Measurements from ENCODE around the gene FBL.

The FBL gene

DNA sequence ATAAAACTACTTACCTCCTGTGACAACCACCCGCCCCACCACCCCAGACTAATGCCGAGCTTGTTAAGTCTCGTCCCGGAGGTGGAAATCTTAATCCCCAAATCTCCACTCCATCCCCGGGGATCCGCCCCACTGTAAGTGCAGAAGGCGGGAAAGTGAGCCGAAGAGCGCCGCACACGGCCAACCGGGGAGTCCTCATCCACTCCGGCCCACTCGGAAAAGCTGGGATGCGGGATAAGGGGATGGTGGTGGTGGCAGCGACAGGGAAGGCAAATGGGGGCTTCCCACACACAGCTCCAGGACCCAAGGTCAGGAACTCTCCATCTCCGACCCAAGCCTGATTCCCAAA lies 621 bp downstream of the FBL start:
- Histone ChIP-seq H3K4me3 (ENCODE audit: low read depth, low read length) (peak overlapping the region; percentile 86), H3K27ac (peak overlapping the region; percentile 91), H3K36me3 (peaks cover 30% of the 10 kb centered on the region), H3K9me3 (ENCODE audit: severe bottlenecking) (no peaks in the 10 kb centered on the region), H3K27me3 (ENCODE audit: insufficient read depth, low read depth, severe bottlenecking) (no peaks in the 10 kb centered on the region)
- peak; percentile 88 for DNase-seq
- TF ChIP-seq, protein P1, sequence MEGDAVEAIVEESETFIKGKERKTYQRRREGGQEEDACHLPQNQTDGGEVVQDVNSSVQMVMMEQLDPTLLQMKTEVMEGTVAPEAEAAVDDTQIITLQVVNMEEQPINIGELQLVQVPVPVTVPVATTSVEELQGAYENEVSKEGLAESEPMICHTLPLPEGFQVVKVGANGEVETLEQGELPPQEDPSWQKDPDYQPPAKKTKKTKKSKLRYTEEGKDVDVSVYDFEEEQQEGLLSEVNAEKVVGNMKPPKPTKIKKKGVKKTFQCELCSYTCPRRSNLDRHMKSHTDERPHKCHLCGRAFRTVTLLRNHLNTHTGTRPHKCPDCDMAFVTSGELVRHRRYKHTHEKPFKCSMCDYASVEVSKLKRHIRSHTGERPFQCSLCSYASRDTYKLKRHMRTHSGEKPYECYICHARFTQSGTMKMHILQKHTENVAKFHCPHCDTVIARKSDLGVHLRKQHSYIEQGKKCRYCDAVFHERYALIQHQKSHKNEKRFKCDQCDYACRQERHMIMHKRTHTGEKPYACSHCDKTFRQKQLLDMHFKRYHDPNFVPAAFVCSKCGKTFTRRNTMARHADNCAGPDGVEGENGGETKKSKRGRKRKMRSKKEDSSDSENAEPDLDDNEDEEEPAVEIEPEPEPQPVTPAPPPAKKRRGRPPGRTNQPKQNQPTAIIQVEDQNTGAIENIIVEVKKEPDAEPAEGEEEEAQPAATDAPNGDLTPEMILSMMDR (IDR thresholded peaks at IDR 0.05; ENCODE audit: low read depth, low read length) = peak; percentile 18; the same call in 1 of the 2 replicates

DNA sequence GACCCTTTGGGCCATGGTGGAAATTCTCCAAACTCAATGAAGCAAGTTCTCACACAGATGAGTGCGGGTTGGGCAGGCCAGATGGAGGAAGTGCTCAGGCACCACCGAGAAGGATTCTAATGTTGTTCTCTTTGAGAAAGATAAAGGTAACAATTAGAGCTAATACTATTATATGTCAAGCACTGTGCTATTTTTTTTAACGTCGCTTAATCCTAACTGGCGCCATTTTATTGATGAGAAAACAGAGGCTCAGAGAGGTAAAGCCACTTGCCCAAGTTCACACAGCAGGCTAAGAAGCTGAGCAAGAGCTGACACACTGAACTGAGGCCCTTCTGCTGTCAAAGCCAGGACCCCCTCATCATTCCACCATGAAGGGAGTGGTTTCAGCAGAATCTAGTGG lies 1.0 kb downstream of the FBL start:
- Histone ChIP-seq H3K36me3 (peaks cover 34% of the 10 kb centered on the region), H3K9me3 (ENCODE audit: severe bottlenecking) (no peaks in the 10 kb centered on the region), H3K27ac (peak overlapping the region; percentile 91), H3K4me3 (ENCODE audit: low read depth, low read length) (peak overlapping the region; percentile 86), H3K27me3 (ENCODE audit: insufficient read depth, low read depth, severe bottlenecking) (no peaks in the 10 kb centered on the region)
- DNase-seq = no peak
- TF ChIP-seq, protein P1 (IDR thresholded peaks at IDR 0.05; ENCODE audit: low read depth, low read length) = no peak

DNA sequence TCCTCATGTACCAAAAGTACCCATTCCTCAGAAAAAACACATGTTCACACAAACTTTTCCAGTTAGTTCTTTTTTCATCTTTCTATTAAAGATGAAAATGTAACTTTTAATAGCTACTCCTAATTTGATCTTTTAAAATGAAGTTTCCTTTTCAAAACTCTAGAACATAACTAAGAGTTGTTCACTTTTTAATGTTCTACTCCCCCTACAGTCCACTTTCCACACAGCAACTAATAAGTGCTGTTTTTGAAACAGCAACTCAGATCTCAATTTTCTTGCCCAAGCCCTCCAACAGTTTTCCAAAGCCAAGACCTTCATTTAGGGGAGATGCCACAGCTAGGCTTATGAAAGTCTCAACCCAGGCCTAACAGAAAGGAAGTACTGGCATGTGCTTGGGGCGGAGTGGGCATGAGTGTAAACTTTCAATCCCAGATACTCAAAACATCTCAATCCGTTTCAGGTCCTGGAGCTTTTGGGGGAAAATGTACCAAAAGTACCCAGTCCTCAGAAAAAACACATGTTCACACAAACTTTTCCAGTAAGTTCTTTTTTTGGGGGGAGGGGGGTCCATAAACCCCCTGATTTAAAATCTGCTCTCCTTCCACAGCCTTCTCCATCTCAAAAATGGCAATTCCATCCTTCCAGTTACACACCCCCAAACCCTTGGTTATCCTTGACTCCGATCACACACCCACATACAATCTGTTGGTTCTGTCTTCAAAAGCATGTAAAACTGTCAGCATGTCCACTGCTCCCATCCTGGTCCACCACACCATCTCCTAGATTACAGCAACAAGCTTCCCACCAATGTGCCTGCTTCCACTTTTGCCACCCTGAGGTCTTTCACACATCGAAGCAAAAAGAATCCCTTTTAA lies 2.0 kb downstream of the FBL start:
- Histone ChIP-seq H3K27me3 (ENCODE audit: insufficient read depth, low read depth, severe bottlenecking) (no peaks in the 10 kb centered on the region), H3K4me3 (ENCODE audit: low read depth, low read length) (peak overlapping the region; percentile 86), H3K9me3 (ENCODE audit: severe bottlenecking) (no peaks in the 10 kb centered on the region), H3K27ac (peak overlapping the region; percentile 91), H3K36me3 (peaks cover 44% of the 10 kb centered on the region)
- no peak for DNase-seq
- TF ChIP-seq, protein P1 (IDR thresholded peaks at IDR 0.05; ENCODE audit: low read depth, low read length) = 0 out of 2 replicates have a peak, but pooled peaks have one; percentile 18

DNA sequence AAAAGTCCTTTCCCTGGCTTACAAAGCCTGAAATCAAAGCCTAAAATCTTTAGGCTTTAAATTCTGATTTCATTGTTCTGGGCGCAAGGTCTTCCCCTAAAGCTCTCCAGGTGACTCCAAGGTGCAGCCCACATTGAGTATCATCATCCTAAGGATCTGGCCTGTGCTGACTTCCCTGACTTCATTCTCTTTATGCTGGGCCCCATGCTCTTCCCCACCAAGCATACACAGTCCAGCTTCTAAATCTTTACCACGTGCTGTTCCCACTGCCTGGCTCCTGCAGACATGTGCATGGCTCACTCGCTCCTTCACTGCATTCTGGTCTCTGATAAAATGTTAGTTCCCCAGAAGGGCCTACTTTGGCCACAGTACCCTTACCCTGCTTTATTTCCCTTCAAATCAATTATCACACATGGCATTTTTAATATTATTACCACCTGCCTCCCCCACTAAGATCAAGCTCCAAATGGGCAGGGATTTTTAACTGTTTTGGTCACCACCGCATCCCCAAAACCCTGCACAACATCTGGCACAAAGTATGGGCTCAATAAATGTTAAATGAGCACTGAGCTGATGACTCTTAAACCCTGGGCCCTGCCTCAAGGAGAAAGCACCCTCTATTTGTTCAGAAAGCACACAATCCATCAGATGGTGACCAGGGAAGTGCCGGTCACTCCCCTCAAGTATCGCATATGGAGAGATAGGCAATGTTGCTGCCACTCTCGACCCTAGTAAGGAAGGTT lies 3.3 kb downstream of the FBL start:
- H3K36me3 ChIP-seq = peaks cover 57% of the 10 kb centered on the region
- H3K4me3 ChIP-seq (ENCODE audit: low read depth, low read length) = no peak overlapping the region
- TF ChIP-seq, protein P1 (IDR thresholded peaks at IDR 0.05; ENCODE audit: low read depth, low read length) = no peak
- H3K27me3 ChIP-seq (ENCODE audit: insufficient read depth, low read depth, severe bottlenecking) = no peaks in the 10 kb centered on the region
- DNase-seq = no peak
- H3K27ac ChIP-seq = no peak overlapping the region
- no peaks in the 10 kb centered on the region for H3K9me3 ChIP-seq (ENCODE audit: severe bottlenecking)

DNA sequence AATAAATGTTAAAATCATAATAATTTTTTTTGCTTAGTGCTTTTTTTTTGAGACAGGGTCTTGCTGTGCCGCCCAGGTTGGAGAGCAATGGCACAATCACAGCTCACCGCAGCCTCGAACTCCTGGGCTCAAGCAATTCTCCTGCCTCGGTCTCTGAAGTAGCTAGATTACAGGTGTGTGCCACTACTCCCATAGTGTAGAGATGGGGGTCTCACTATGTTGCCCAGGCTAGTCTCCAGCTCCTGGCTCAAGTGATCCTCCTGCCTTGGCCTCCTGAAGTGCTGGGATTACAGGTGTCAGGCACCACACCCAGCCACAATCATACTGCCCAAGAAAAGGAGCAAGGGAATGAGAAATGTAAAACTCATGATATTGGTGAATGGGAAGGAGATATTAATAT lies 5.1 kb downstream of the FBL start:
- Histone ChIP-seq H3K4me3 (ENCODE audit: low read depth, low read length) (no peak overlapping the region), H3K27me3 (ENCODE audit: insufficient read depth, low read depth, severe bottlenecking) (no peaks in the 10 kb centered on the region), H3K27ac (no peak overlapping the region), H3K36me3 (peaks cover 75% of the 10 kb centered on the region), H3K9me3 (ENCODE audit: severe bottlenecking) (no peaks in the 10 kb centered on the region)
- TF ChIP-seq, protein P1 (IDR thresholded peaks at IDR 0.05; ENCODE audit: low read depth, low read length) = no peak
- no peak for DNase-seq
